ENCODE results near the gene KIZ. TPM values are rescaled to one million over a fixed set of nuclear protein-coding genes. Genes with fewer than 3 reads are reported as not detected.

KIZ gene
- total and polyA plus RNA-seq, 7 experiments from 2014 or later: 15.6 to 49.6 (median 32.5) TPM

- Histone ChIP-seq H3K27ac (ENCODE audit: low read depth, low read length) (no peak overlapping the region), H3K4me3 (ENCODE audit: low read length) (no peak overlapping the region), H3K4me1 (ENCODE audit: control insufficient read depth in 2 of 2, insufficient read depth in 2 of 2, low read length in 2 of 2) (no peaks in the 10 kb centered on the region), H3K36me3 (ENCODE audit: control insufficient read depth in 2 of 3, insufficient read depth in 3 of 3, low read length in 3 of 3) (peaks cover 0 to 36% (median 5%) of the 10 kb centered on the region in 3 experiments), H3K9me3 (ENCODE audit: control insufficient read depth in 2 of 3, low read length in 3 of 3) (no peaks in the 10 kb centered on the region), H3K27me3 (ENCODE audit: control insufficient read depth in 2 of 2, insufficient read depth in 2 of 2, low read length in 2 of 2) (no peaks in the 10 kb centered on the region)
- ChIA-PET CTCF (interaction anchor here (0.8 to 5.1 kb wide), 8 partner anchors 11 to 337 kb away, joined by 3 to 70 read pairs (median 3); no protein-coding TSS in a partner anchor), POLR2A (no interaction called here)
- DNase-seq: no peak
- no peaks in the 10 kb centered on the region for H3K27me3 Mint-ChIP-seq
- no peak for ATAC-seq
- H3K36me3 Mint-ChIP-seq: peaks cover 2 to 39% (median 19%) of the 10 kb centered on the region in 5 donors
- intact Hi-C loops (cut with micrococcal nuclease): no loop called here
- no peaks in the 10 kb centered on the region for H3K9me3 Mint-ChIP-seq
- peaks cover 0 to 6% (median 4%) of the 10 kb centered on the region in 7 donors for H3K4me1 Mint-ChIP-seq
- no peak overlapping the region for H3K4me3 Mint-ChIP-seq
- no peak overlapping the region for H3K27ac Mint-ChIP-seq
Measured at GRCh38 chr20:21234324-21234723, 108.4 kb downstream of the KIZ start.

GRCh38 chr20:21234806-21235483 is 109.1 kb downstream of the KIZ start:
- no peaks in the 10 kb centered on the region for H3K4me1 ChIP-seq (ENCODE audit: control insufficient read depth in 2 of 2, insufficient read depth in 2 of 2, low read length in 2 of 2)
- no peaks in the 10 kb centered on the region for H3K9me3 ChIP-seq (ENCODE audit: control insufficient read depth in 2 of 3, low read length in 3 of 3)
- peaks cover 0 to 35% (median 5%) of the 10 kb centered on the region in 3 experiments for H3K36me3 ChIP-seq (ENCODE audit: control insufficient read depth in 2 of 3, insufficient read depth in 3 of 3, low read length in 3 of 3)
- POLR2A ChIA-PET: no interaction called here
- no peaks in the 10 kb centered on the region for H3K27me3 Mint-ChIP-seq
- intact Hi-C loops (cut with micrococcal nuclease): loop anchor here (5.0 kb wide), 5 partner anchors 67 to 382 kb away; partner anchors contain the start of gene XRN2 (in 1 of the 2)
- no peak overlapping the region for H3K27ac ChIP-seq (ENCODE audit: low read depth, low read length)
- no peaks in the 10 kb centered on the region for H3K9me3 Mint-ChIP-seq
- CTCF ChIA-PET: interaction anchor here (0.7 to 5.1 kb wide), 18 partner anchors 9 to 380 kb away, joined by 3 to 70 read pairs (median 3); no protein-coding TSS in a partner anchor
- H3K4me1 Mint-ChIP-seq: peaks cover 0 to 6% (median 4%) of the 10 kb centered on the region in 7 donors
- no peak overlapping the region for H3K4me3 ChIP-seq (ENCODE audit: low read length)
- DNase-seq: no peak
- H3K36me3 Mint-ChIP-seq: peaks cover 2 to 44% (median 24%) of the 10 kb centered on the region in 5 donors
- no peak overlapping the region for H3K4me3 Mint-ChIP-seq
- no peaks in the 10 kb centered on the region for H3K27me3 ChIP-seq (ENCODE audit: control insufficient read depth in 2 of 2, insufficient read depth in 2 of 2, low read length in 2 of 2)
- no peak for ATAC-seq
- no peak overlapping the region for H3K27ac Mint-ChIP-seq

DNA sequence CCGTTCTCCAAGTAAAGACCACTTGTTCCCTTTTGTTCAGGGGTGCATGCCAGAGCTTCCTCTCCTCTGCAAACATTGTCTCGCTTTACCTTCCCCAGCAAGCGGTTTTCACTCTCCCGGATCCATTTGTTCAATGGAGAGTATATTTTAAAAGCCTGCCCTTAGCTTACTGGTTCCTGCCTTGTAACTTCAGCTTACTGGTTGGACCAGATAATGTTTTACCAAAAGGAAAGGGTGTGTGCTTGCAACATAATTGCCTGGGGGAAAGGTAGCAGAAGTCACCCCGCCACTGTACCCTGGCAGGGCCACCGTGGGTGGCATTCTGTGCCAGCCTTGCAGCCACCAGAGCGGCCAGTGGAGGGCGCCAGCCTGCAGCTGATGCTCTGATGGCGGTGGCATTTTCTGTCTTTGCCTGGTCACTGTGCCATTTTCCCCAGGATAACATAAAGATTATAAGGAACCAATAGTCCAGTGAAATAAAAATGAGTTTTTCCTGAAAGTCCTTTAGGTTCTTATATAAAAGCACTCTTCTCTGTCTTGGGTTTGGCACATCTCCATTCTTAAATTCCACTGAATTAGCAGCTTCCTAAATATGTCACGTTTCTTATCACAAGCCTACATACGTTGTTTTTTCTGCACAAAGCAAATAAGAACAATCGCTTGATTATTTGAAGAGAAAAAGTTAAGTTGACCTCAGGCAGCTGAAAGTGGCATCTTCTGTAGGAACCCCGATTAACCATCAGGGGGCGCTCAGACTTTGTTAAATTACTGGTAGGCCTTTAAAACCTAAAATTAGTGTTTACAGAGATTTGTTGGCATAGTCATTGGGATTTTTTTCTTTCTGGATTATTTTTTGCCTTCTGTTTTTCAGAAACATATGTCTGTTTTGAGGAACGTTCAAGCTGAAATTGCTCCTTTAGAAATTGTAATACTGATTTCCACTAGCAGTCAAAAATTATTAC is 109.9 kb downstream of the KIZ start:
- Histone ChIP-seq H3K4me3 (ENCODE audit: low read length) (no peak overlapping the region), H3K4me1 (ENCODE audit: control insufficient read depth in 2 of 2, insufficient read depth in 2 of 2, low read length in 2 of 2) (no peaks in the 10 kb centered on the region), H3K27ac (ENCODE audit: low read depth, low read length) (no peak overlapping the region), H3K27me3 (ENCODE audit: control insufficient read depth in 2 of 2, insufficient read depth in 2 of 2, low read length in 2 of 2) (no peaks in the 10 kb centered on the region), H3K36me3 (ENCODE audit: control insufficient read depth in 2 of 3, insufficient read depth in 3 of 3, low read length in 3 of 3) (peaks cover 0 to 27% (median 5%) of the 10 kb centered on the region in 3 experiments), H3K9me3 (ENCODE audit: control insufficient read depth in 2 of 3, low read length in 3 of 3) (no peaks in the 10 kb centered on the region)
- Mint-ChIP-seq H3K4me1 (peaks cover 0 to 6% (median 4%) of the 10 kb centered on the region in 7 donors), H3K36me3 (peaks cover under 1 to 40% (median 20%) of the 10 kb centered on the region in 5 donors), H3K9me3 (no peaks in the 10 kb centered on the region), H3K4me3 (no peak overlapping the region), H3K27ac (no peak overlapping the region), H3K27me3 (no peaks in the 10 kb centered on the region)
- DNase-seq (peak; percentile 24 to 69 (median 65)), ATAC-seq (peak; percentile 84)
- ChIA-PET POLR2A (interaction anchor here (1.2 kb wide), 1 partner anchor 269 kb away, joined by 3 read pairs; no protein-coding TSS in a partner anchor), CTCF (interaction anchor here (0.7 to 5.1 kb wide), 19 partner anchors 9 to 522 kb away, joined by 3 to 70 read pairs (median 3); no protein-coding TSS in a partner anchor)
- intact Hi-C loops (cut with micrococcal nuclease): loop anchor here (1.0 to 5.0 kb wide), 10 partner anchors 67 to 382 kb away; partner anchors contain the start of gene XRN2 (in 1 of the 2)

DNA sequence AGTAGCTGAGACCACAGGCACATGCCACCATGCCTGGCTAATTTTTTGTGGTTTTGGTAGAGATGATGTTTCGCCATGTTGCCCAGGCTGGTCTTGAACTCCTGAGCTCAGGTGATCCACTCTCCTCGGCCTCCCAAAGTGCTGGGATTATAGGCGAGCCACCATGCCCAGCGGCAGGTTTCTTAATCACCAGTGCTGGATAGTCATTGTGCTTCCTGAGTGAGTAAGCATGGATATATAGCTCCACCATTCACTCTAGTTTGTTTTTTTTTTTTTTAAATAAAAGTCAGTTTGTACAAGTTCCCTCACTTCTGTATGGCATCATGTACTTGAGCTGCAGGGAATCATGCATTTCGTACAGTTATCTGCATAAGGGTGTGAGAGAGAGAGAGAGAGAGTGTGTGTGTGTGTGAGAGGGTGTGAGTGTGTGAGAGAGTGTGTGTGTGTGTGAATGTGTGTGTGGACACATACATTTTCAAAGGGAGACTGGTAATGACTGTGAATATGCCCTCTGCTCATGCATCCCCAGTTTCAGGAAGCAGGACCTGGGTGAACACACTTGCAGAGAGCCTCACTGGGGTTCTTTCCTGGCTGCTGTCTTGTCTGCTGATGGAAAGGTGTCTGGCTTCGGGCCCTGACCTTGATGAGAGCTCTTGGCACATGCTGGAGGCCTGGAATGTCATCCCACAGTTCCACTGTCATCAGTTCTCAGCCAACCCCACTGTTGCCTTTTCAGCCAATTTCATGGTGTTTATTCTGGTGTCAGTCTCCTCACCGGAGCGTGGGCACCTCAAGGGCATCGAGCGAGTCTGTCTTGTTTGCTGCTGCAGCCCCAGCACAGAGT is 112.3 kb downstream of the KIZ start:
- Mint-ChIP-seq H3K4me1 (peaks cover 0 to 6% (median 4%) of the 10 kb centered on the region in 7 donors), H3K36me3 (peaks cover 0 to 47% (median 30%) of the 10 kb centered on the region in 5 donors), H3K27ac (no peak overlapping the region), H3K4me3 (no peak overlapping the region), H3K9me3 (no peaks in the 10 kb centered on the region), H3K27me3 (no peaks in the 10 kb centered on the region)
- Histone ChIP-seq H3K36me3 (ENCODE audit: control insufficient read depth in 2 of 3, insufficient read depth in 3 of 3, low read length in 3 of 3) (peaks cover 0 to 11% (median 0%) of the 10 kb centered on the region in 3 experiments), H3K4me1 (ENCODE audit: control insufficient read depth in 2 of 2, insufficient read depth in 2 of 2, low read length in 2 of 2) (no peaks in the 10 kb centered on the region), H3K4me3 (ENCODE audit: low read length) (no peak overlapping the region), H3K9me3 (ENCODE audit: control insufficient read depth in 2 of 3, low read length in 3 of 3) (no peaks in the 10 kb centered on the region), H3K27me3 (ENCODE audit: control insufficient read depth in 2 of 2, insufficient read depth in 2 of 2, low read length in 2 of 2) (no peaks in the 10 kb centered on the region), H3K27ac (ENCODE audit: low read depth, low read length) (no peak overlapping the region)
- POLR2A ChIA-PET: no interaction called here
- ATAC-seq (no peak), DNase-seq (no peak)
- intact Hi-C loops (cut with micrococcal nuclease): loop anchor here (2.0 to 5.0 kb wide), 7 partner anchors 64 to 379 kb away; partner anchors contain the start of gene XRN2 (in 1 of the 2)
- CTCF ChIA-PET: interaction anchor here (5.1 kb wide), 1 partner anchor 266 kb away, joined by 70 read pairs; no protein-coding TSS in a partner anchor

GRCh38 chr20:21238818-21239536 is 113.1 kb downstream of the KIZ start:
- CTCF ChIA-PET: interaction anchor here (5.1 kb wide), 1 partner anchor 265 kb away, joined by 70 read pairs; no protein-coding TSS in a partner anchor
- Mint-ChIP-seq H3K4me3 (no peak overlapping the region), H3K4me1 (peaks cover 0 to 6% (median 4%) of the 10 kb centered on the region in 7 donors), H3K36me3 (peaks cover 0 to 55% (median 38%) of the 10 kb centered on the region in 5 donors), H3K27ac (peak overlapping the region in 1 of 9 donors; percentile 7), H3K27me3 (no peaks in the 10 kb centered on the region), H3K9me3 (no peaks in the 10 kb centered on the region)
- Histone ChIP-seq H3K27me3 (ENCODE audit: control insufficient read depth in 2 of 2, insufficient read depth in 2 of 2, low read length in 2 of 2) (no peaks in the 10 kb centered on the region), H3K27ac (ENCODE audit: low read depth, low read length) (no peak overlapping the region), H3K4me1 (ENCODE audit: control insufficient read depth in 2 of 2, insufficient read depth in 2 of 2, low read length in 2 of 2) (no peaks in the 10 kb centered on the region), H3K36me3 (ENCODE audit: control insufficient read depth in 2 of 3, insufficient read depth in 3 of 3, low read length in 3 of 3) (peaks cover 0 to 15% (median 0%) of the 10 kb centered on the region in 3 experiments), H3K9me3 (ENCODE audit: control insufficient read depth in 2 of 3, low read length in 3 of 3) (no peaks in the 10 kb centered on the region), H3K4me3 (ENCODE audit: low read length) (no peak overlapping the region)
- ATAC-seq (no peak), DNase-seq (no peak)
- intact Hi-C loops (cut with micrococcal nuclease): loop anchor here (5.0 kb wide), 5 partner anchors 63 to 378 kb away; partner anchors contain the start of gene XRN2 (in 1 of the 2)
- POLR2A ChIA-PET: no interaction called here
